ENCODE data around the gene GP1BA. TPM values are rescaled to one million over a fixed set of nuclear protein-coding genes. Genes with fewer than 3 reads are reported as not detected.

The GP1BA gene
- total RNA-seq, 6 experiments from 2014 or later = 0.13 to 0.20 (median 0.15) TPM; not detected in 3

DNA sequence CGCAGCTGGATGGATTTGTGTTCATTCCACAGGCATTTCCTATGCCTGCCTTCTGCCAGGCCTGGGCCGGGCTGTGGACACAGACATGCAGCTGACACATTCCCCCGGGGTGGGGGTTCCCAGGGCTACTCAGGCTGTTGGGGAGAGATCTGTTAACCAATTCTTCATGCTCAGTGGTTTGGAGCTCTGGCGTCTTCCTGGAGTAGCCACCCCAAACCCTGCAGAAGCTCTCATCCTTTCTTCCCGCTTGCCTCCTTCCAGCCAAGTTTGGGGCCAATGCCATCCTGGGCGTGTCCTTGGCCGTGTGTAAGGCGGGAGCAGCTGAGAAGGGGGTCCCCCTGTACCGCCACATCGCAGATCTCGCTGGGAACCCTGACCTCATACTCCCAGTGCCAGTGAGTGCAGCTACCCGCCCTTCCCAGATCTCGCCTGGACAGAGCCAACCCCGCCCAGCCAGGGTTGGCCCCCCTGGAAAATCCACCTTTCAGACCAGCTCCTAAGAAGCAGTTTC, 21.4 kb downstream of the GP1BA start:
- intact Hi-C loops (cut with DNase I) = no loop called here
- H3K4me1 ChIP-seq = peaks cover 0 to 16% (median 7%) of the 10 kb centered on the region in 4 donors
- 98% methylated on average over 6 of the region's 14 CpGs for WGBS (ENCODE audit: insufficient coverage, low coverage, low lambda C conversion rate, missing lambda C conversion rate)
- H3K36me3 ChIP-seq = no peaks in the 10 kb centered on the region
- H3K27me3 ChIP-seq = no peaks in the 10 kb centered on the region
- DNase-seq = no peak
- H3K27ac ChIP-seq = no peak overlapping the region
- no peak for TF ChIP-seq POLR2A (IDR thresholded peaks at IDR 0.05)
- TF ChIP-seq, protein P1, sequence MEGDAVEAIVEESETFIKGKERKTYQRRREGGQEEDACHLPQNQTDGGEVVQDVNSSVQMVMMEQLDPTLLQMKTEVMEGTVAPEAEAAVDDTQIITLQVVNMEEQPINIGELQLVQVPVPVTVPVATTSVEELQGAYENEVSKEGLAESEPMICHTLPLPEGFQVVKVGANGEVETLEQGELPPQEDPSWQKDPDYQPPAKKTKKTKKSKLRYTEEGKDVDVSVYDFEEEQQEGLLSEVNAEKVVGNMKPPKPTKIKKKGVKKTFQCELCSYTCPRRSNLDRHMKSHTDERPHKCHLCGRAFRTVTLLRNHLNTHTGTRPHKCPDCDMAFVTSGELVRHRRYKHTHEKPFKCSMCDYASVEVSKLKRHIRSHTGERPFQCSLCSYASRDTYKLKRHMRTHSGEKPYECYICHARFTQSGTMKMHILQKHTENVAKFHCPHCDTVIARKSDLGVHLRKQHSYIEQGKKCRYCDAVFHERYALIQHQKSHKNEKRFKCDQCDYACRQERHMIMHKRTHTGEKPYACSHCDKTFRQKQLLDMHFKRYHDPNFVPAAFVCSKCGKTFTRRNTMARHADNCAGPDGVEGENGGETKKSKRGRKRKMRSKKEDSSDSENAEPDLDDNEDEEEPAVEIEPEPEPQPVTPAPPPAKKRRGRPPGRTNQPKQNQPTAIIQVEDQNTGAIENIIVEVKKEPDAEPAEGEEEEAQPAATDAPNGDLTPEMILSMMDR (IDR thresholded peaks at IDR 0.05) = no peak
- no peak for ATAC-seq
- H3K4me3 ChIP-seq = no peak overlapping the region
- H3K9me3 ChIP-seq = no peaks in the 10 kb centered on the region

DNA sequence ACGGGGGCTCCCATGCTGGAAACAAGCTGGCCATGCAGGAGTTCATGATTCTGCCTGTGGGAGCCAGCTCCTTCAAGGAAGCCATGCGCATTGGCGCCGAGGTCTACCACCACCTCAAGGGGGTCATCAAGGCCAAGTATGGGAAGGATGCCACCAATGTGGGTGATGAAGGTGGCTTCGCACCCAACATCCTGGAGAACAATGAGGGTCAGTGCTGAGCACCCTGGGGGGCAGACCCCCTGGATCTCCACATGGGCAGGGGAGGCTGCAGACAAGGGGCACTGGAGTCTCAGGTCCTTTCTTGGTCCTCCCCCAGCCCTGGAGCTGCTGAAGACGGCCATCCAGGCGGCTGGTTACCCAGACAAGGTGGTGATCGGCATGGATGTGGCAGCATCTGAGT, 23.0 kb downstream of the GP1BA start:
- intact Hi-C loops (cut with DNase I) = no loop called here
- Histone ChIP-seq H3K4me1 (peaks cover 0 to 28% (median 14%) of the 10 kb centered on the region in 4 donors), H3K27ac (no peak overlapping the region), H3K27me3 (no peaks in the 10 kb centered on the region), H3K4me3 (no peak overlapping the region), H3K9me3 (no peaks in the 10 kb centered on the region), H3K36me3 (peaks cover 0 to 6% (median 0%) of the 10 kb centered on the region in 4 donors)
- no peak for TF ChIP-seq POLR2A (IDR thresholded peaks at IDR 0.05)
- TF ChIP-seq, protein P1 (IDR thresholded peaks at IDR 0.05) = no peak
- 89% methylated on average over 3 of the region's 8 CpGs for WGBS (ENCODE audit: insufficient coverage, low coverage, low lambda C conversion rate, missing lambda C conversion rate)
- DNase-seq (no peak), ATAC-seq (no peak)

DNA sequence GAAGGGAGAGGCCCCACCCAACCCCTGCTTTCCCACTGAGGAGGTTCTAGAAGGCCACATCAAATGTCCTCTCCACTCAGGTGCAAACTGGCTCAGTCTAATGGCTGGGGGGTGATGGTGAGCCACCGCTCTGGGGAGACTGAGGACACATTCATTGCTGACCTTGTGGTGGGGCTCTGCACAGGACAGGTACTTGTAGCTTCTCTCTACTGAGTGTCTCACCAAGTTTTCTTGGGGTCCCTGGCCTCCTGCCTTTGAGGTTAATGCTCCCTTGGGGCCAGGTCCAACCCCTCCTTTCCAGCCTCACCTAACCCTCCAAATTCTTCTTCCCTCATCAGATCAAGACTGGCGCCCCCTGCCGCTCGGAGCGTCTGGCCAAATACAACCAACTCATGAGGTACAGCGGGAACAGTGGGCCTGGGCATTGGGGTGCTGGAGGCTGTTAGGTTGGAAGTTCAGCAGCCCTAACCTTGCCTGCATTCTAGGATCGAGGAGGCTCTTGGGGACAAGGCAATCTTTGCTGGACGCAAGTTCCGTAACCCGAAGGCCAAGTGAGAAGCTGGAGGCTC, 24.5 kb downstream of the GP1BA start:
- peaks cover 0 to 6% (median 0%) of the 10 kb centered on the region in 4 donors for H3K36me3 ChIP-seq
- H3K4me1 ChIP-seq = peaks cover 0 to 20% (median 8%) of the 10 kb centered on the region in 4 donors
- intact Hi-C loops (cut with DNase I) = no loop called here
- no peak overlapping the region for H3K27ac ChIP-seq
- no peaks in the 10 kb centered on the region for H3K9me3 ChIP-seq
- no peak overlapping the region for H3K4me3 ChIP-seq
- whole genome bisulfite sequencing (ENCODE audit: insufficient coverage, low coverage, low lambda C conversion rate, missing lambda C conversion rate) = 96% methylated on average over 4 of the region's 10 CpGs
- DNase-seq (no peak), ATAC-seq (no peak)
- no peaks in the 10 kb centered on the region for H3K27me3 ChIP-seq
- no peak for TF ChIP-seq POLR2A (IDR thresholded peaks at IDR 0.05)
- TF ChIP-seq, protein P1 (IDR thresholded peaks at IDR 0.05) = peak in 1 of 4 donors; percentile 11

DNA sequence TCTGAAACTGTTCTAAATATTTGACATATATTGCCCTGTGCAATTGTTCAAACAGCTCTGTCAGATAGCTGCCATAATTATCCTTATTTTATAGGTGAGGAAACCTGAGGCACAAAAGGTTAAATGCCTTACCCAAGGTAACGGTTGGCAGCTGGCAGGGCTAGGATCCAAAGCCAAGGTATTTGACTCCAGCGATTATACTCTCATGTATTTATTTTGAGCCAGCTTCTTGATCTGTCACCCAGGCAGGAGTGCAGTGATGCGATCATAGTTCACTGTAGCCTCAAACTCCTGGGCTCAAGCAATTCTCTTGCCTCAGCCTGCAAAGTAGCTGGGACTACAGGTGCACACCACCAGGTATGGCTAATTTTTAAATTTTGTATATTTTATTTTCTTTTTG, 26.0 kb downstream of the GP1BA start:
- H3K27me3 ChIP-seq = no peaks in the 10 kb centered on the region
- peaks cover 0 to 6% (median 0%) of the 10 kb centered on the region in 4 donors for H3K36me3 ChIP-seq
- H3K4me1 ChIP-seq = peaks cover 0 to 20% (median 8%) of the 10 kb centered on the region in 4 donors
- peak; percentile 78 to 95 (median 86) for ATAC-seq
- DNase-seq = peak in 2 of 3 donors; percentile 72 to 79
- no peak overlapping the region for H3K4me3 ChIP-seq
- WGBS (ENCODE audit: insufficient coverage, low coverage, low lambda C conversion rate, missing lambda C conversion rate) = 30% methylated on average over 3 of the region's 3 CpGs
- no peak for TF ChIP-seq POLR2A (IDR thresholded peaks at IDR 0.05)
- TF ChIP-seq, protein P1 (IDR thresholded peaks at IDR 0.05) = no peak
- H3K9me3 ChIP-seq = no peaks in the 10 kb centered on the region
- intact Hi-C loops (cut with DNase I) = no loop called here
- H3K27ac ChIP-seq = peak overlapping the region in 1 of 3 donors; percentile 62
